Suprapubic skin (tissue), 4 donors: ENCODE data around the gene ARHGAP18.

Experiments
- EP300 ChIP-seq: sonication (generic); formaldehyde crosslinking; IDR thresholded peaks from one replicate; pipeline ENCODE4 v1.6.1; 2017; ENCODE audit warnings: antibody characterized with exemption
- POLR2A ChIP-seq, 2 donors: fragments of 450-650 bp; IDR thresholded peaks; one replicate each; pipeline ENCODE4 v1.6.1; 2017; ENCODE audit warnings: antibody characterized with exemption in 2 of 2, mild to moderate bottlenecking in 2 of 2, moderate library complexity in 2 of 2
- POLR2AphosphoS5 ChIP-seq, 3 donors: sonication (generic); formaldehyde crosslinking; IDR thresholded peaks; one replicate each; pipeline ENCODE4 v1.6.1; 2017; ENCODE audit warnings: antibody characterized with exemption in 3 of 3
- TF ChIP-seq, protein P1 (sequence below), 2 donors: fragments of 200-600 bp in 1 of 2; fragments of 450-650 bp in 1 of 2; sonication (generic) in 1 of 2; IDR thresholded peaks; one replicate each; pipeline ENCODE4 v1.5.1; 2016 to 2019; ENCODE audit warnings: antibody characterized with exemption in 2 of 2, mild to moderate bottlenecking in 1 of 2, moderate library complexity in 1 of 2

DNA sequence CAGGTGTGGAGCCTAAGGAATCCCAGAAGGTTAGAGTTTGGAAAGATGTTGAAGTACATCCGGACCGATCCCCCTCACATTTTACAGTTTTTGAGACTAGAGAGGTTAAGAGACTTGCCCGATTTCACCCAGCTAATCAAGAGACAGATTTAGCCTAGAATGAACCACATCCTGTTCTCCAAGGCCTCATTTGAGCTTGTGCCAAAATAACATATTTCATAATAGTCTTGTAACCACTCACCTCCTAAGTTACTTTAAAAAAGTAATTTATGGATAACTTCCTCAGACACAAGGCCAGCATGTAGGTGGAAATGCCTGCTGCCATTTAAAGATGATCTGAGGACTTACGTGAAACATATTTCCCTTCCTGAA, 39.8 kb upstream of the ARHGAP18 start:
- no peak for TF ChIP-seq POLR2A (IDR thresholded peaks at IDR 0.05)
- TF ChIP-seq, protein P1, sequence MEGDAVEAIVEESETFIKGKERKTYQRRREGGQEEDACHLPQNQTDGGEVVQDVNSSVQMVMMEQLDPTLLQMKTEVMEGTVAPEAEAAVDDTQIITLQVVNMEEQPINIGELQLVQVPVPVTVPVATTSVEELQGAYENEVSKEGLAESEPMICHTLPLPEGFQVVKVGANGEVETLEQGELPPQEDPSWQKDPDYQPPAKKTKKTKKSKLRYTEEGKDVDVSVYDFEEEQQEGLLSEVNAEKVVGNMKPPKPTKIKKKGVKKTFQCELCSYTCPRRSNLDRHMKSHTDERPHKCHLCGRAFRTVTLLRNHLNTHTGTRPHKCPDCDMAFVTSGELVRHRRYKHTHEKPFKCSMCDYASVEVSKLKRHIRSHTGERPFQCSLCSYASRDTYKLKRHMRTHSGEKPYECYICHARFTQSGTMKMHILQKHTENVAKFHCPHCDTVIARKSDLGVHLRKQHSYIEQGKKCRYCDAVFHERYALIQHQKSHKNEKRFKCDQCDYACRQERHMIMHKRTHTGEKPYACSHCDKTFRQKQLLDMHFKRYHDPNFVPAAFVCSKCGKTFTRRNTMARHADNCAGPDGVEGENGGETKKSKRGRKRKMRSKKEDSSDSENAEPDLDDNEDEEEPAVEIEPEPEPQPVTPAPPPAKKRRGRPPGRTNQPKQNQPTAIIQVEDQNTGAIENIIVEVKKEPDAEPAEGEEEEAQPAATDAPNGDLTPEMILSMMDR (IDR thresholded peaks at IDR 0.05), result no peak
- TF ChIP-seq POLR2AphosphoS5 (IDR thresholded peaks at IDR 0.05), result no peak
- TF ChIP-seq EP300, result no peak
